HG03469 (cell line): ENCODE data around the gene SIRT5.

Source experiments
- ATAC-seq: cut with Tn5 transposase; IDR thresholded peaks from one replicate; pipeline ENCODE4 v1.9.1; 2021; ENCODE audit warnings: mild to moderate bottlenecking, moderate library complexity, moderate number of reproducible peaks; ENCODE audit not compliant: unreplicated experiment

The SIRT5 gene

DNA sequence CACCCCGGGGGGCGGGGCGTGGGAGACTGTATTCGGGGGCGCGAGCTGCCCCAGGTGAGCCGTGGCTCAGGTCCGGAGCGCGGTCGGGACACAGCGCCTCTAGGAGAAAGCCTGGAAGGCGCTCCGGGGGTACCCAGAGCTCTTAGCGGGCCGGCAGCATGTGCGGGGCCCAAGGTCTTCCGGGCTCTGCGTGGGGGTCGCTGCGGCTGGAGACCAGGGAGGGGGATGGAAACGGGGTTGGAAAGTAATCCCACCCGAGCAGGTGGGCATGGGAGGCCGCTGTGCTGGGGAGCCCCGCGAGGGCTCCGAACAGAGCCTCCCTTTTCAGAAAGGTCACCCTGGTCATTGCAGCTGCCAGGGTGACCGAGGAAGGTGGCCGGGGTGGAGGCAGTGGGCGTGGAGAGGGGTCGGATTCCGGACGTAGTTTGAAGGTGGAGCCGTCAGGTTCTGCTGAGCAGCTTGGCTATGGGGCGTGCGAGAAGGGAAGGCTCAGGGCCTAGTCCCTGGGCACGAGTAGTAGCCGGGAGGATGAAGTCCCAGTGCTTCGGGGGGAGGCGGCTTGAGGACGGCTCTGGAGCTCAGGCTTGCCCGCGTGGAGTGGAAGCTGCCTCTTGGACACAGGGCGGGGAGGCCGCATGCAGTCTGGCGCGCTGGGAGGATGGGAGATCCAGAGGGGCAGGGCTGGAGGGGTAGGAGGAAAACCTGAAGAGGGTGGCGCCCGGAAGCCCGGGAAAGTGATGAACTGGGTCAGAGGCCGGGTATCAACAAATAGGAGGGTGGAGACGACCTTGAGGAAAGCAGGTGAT, at the start of gene SIRT5:
TSS of gene SIRT5 (plus strand) at position 31 of the 806 bp plus-strand sequence. CDS start 9,510 bp downstream, outside the sequence.
- peak; percentile 31 for ATAC-seq

- ATAC-seq = no peak
These were observed 49.4 kb upstream of the SIRT5 start for GRCh38 chr6:13524801-13525508.

GRCh38 chr6:13526357-13526726, 48.1 kb upstream of the SIRT5 start:
- ATAC-seq = no peak

- peak; percentile 58 for ATAC-seq
These were observed 47.4 kb upstream of the SIRT5 start for GRCh38 chr6:13526727-13527670.

GRCh38 chr6:13527671-13528056, 46.7 kb upstream of the SIRT5 start:
- ATAC-seq = no peak

- ATAC-seq = no peak
These were observed 46.2 kb upstream of the SIRT5 start for GRCh38 chr6:13528232-13528631.

- no peak for ATAC-seq
These were observed 45.5 kb upstream of the SIRT5 start for GRCh38 chr6:13528777-13529343.

DNA sequence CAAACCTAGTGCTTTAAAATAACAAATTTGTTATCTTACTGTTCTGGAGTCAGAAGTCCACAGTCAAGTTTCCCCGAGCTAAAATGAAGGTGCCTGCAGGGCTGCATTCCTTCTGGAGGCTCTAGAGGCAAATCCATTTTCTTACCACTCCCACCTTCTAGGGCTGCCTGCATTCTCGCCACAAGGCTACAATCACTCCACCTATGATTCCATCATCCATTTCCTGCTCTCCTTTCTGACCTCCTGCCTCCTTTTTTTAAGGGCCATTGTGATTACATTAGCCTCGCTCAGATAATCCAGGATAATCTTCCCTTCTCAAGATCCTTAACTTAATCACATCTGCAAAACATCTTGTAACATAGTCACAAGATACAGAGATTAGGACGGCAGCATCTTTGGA, 42.4 kb upstream of the SIRT5 start:
- no peak for ATAC-seq

DNA sequence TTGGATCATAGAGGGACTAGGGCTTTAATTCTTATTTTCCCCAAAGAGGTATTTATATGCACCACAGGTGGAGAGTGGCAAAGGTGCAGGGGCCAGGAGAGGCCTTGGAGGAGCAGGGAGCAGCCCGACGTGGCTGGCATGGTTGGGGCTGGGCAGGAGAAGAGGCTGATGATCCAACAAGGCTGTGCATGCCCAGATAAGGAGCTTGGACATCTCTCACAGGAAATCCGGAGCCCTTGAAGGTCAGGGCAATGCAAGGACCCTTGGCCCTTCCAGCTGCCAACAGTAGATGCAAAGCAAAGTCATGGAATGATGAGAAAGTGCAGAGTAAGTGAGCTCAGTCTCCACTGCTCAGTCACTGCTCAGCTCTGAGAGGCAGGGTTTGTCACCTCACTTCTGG, 39.9 kb upstream of the SIRT5 start:
- ATAC-seq = no peak

- no peak for ATAC-seq
These were observed 39.1 kb upstream of the SIRT5 start for GRCh38 chr6:13535306-13535705.

GRCh38 chr6:13536796-13537526, 37.4 kb upstream of the SIRT5 start:
- no peak for ATAC-seq

GRCh38 chr6:13537527-13537897, 36.9 kb upstream of the SIRT5 start:
- ATAC-seq = no peak

DNA sequence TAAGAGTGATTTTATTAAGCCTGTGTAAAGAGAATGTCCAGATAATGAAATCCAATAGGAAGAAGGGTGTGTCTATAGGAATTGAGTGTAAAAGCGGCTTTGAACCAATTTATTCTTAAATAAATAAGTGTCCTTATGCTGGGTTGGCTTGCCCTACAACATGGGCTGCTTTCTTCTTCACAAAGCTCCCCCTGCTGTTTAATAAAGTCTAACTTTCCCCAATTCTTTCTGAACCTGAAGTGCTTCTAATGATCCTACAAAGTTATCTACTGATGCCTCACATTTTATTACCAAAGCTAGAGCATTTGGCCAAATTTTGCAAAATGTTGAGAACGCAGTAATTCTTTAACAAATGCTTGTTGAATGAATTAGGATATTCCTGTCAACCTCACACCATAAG, 36.3 kb upstream of the SIRT5 start:
- ATAC-seq = no peak

GRCh38 chr6:13538600-13538999, 35.8 kb upstream of the SIRT5 start:
- ATAC-seq = no peak

- no peak for ATAC-seq
These were observed 34.8 kb upstream of the SIRT5 start for GRCh38 chr6:13539572-13539971.

DNA sequence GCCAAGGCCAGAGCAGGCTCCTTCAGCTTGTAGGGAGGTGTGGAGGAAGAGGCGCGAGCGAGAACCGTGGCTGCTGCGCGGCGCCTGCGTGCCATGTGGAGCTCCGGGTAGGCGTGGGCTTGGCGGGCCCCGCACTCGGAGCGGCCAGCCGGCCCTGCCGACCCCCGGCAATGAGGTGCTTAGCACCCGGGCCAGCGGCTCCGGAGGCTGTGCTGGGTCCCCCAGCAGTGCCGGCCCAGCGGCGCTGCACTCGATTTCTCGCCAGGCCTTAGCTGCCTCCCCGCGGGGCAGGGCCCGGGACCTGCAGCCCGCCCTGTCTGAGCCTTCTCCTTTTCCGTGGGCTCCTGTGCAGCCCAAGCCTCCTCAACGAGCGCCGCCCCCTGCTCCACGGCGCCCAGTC, 32.9 kb upstream of the SIRT5 start:
- ATAC-seq = no peak

DNA sequence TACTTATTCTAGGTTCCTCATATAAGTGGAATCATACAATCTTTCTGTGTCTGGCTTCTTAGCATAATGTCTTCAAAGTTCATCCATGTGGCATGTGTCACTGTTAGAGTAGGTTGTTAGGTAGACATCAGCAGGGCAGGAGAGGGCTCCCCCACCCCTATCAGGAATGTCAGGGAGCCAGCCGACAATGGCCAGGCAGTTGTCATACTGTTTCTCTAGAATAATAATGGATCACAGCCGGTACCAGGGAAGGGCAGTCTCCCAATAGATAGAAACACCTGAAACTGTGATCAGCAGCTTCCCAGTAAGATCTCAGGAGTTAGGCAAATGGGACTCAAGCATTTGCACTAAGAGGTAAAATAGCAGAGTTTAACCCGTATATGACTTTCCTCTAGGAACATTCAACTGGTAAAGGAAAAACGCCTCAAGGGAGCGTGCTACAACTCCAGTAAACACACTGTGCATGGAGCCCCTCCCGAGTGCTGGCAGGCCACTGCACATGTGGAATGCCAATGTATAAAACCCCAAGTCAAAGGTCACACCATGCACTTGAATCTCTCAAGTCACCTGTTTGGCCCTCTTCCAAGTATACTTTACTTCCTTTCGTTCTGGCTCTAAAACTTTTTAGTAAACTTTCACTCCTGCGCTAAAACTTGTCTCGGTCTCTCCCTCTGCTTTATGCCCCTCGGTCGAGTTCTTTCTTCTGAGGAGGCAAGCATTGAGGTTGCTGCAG, 29.8 kb upstream of the SIRT5 start:
- no peak for ATAC-seq

- ATAC-seq = no peak
These were observed 28.5 kb upstream of the SIRT5 start for GRCh38 chr6:13545885-13546284.

DNA sequence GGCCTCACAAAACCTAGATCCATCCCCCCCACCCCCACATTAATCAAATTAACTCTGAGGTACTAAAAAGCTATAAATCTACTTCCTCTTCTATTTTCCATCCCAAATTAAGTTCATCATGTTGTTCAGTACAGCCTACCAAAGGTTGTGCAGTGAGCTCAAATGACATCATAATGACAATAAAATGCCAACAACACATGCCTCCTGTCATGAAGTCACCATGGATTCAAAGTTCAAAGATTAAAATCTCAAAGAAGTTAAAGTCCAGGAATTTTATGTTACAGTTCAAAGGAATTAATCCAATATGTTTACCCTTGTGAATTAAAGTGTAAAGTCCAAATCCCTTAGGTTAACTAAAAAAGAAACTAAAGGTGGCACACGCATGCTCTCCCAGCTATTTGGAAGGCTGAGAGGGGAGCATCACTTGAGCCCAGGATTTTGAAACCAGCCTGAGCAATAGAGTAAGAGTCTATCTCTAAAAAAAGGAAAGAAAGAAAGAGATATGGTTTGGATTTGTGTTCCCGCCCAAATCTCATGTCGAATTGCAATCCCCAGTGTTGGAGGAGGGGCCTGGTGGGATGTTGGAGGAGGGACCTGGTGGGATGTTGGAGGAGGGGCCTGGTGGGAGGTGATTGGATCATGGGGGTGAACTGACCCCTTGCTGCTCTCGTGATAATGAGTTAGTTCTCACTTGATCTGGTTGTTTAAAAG, 25.7 kb upstream of the SIRT5 start:
- no peak for ATAC-seq
